Epithelial cell of esophagus (primary cell): ENCODE results near the gene NMRAL1.
A peak's percentile ranks its signal among the peaks of the same experiment; 100 is the strongest.

Experiments
- DNase-seq: peaks from one replicate; pipeline ENCODE4 v3.0.0; 2010; ENCODE audit warnings: low read depth
- H3K4me3 ChIP-seq: 2 replicates; pipeline ENCODE4 v1.5.1; 2011; ENCODE audit warnings: mild to moderate bottlenecking, low read length, control low read depth
- TF ChIP-seq, protein P1 (sequence below): IDR thresholded peaks from 2 replicates; pipeline ENCODE4 v1.5.1; 2011; ENCODE audit warnings: low read depth, mild to moderate bottlenecking, low read length, control low read depth, inconsistent platforms; ENCODE audit not compliant: insufficient read depth; ENCODE audit errors: missing control alignments

The NMRAL1 gene

DNA sequence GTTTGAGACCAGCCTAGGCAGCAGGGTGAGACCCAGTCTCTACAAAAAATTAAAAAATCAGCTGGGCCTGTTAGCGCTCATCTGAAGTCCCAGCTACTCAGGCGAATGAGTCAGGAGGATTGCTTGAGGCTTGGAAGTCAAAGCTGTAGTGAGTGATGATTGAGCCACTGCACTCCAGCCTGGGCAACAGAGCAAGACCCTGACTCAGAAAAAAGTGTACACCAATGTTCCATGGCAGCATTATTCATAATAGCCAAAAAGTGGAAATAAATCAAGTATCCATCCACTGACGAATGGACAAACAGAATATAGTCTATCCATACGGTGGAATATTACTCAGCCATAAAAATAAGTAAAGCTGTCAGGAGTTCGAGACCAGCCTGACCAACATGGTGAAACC lies 2.6 kb downstream of the NMRAL1 start:
- TF ChIP-seq, protein P1, sequence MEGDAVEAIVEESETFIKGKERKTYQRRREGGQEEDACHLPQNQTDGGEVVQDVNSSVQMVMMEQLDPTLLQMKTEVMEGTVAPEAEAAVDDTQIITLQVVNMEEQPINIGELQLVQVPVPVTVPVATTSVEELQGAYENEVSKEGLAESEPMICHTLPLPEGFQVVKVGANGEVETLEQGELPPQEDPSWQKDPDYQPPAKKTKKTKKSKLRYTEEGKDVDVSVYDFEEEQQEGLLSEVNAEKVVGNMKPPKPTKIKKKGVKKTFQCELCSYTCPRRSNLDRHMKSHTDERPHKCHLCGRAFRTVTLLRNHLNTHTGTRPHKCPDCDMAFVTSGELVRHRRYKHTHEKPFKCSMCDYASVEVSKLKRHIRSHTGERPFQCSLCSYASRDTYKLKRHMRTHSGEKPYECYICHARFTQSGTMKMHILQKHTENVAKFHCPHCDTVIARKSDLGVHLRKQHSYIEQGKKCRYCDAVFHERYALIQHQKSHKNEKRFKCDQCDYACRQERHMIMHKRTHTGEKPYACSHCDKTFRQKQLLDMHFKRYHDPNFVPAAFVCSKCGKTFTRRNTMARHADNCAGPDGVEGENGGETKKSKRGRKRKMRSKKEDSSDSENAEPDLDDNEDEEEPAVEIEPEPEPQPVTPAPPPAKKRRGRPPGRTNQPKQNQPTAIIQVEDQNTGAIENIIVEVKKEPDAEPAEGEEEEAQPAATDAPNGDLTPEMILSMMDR, result no peak
- no peak overlapping the region for H3K4me3 ChIP-seq
- peak; percentile 37 for DNase-seq

DNA sequence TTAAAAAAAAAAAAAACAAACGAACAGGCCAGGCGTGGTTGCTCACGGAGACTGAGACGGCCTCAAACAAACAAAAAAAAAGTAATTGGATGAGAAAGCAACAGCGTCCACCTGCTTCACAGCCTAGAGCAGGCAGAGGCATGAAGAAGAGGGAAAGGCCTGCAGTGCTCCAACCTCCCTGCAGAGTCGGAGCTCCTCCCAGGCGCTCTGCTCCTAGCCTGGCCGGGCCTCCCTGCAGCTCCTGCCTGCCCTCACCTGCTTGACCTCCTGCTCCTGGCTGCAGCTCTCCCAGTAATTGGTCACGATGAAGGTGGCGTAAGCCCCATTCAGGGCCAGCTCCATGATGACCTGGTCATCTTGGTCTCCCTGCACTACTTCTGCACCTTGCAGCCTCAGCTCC lies 5.5 kb downstream of the NMRAL1 start:
- H3K4me3 ChIP-seq, result no peak overlapping the region
- DNase-seq, result no peak
- TF ChIP-seq, protein P1, result no peak

DNA sequence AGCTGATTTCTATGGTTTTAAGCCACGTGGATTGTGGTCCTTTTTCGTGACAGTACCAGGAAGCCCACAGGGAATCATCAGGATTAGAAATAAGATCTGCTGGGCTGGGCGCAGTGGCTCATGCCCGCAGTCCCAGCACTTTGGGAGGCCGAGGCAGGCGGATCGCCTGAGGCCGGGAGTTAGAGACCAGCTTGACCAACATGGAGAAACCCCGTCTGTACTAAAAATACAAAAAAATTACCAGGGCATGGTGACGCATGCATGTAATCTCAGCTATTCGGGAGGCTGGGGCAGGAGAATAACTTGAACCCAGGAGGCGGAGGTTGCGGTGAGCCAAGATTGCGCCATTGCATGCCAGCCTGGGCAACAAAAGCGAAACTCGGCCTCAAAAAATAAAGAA lies 6.5 kb downstream of the NMRAL1 start:
- TF ChIP-seq, protein P1, result no peak
- no peak for DNase-seq
- H3K4me3 ChIP-seq, result no peak overlapping the region

DNA sequence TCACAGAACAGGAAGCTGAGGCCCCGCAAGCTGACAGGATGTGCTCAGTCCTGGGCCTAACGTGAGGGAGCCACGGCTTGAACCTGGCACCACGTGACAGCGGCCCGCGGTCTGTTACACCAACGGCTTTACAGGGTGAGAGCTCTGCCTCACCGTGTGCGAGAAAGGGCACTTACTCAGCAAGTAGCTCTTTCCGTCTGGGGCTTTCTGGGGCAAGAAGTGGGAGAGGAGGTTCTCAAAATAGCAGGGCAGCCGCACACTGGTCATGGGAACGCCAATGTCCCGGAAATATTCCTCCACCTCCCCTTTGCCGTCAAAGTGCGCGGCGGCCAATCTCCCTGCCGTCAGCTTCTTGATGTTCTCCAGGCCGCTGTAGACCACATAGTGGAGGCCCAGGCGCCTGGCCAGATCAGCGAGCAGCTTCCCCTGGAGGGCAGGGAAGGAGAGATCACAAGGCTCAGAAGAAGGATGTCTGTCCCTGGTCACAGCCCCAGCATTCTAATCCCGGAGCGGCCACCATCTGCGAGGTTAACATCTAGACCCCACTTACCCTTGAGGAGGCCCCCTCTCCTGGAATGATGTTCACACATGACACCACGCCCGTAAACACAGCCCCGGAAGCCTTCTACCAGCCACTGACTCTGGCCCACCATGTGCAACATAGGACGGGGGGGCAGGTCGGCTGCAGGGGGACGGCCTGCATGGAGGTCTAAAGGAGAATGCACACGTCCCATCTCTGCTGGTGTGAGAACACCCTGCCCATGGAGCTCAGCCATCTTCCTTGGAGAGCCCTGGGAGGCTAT lies 8.2 kb downstream of the NMRAL1 start:
- no peak overlapping the region for H3K4me3 ChIP-seq
- TF ChIP-seq, protein P1, result no peak
- no peak for DNase-seq

DNA sequence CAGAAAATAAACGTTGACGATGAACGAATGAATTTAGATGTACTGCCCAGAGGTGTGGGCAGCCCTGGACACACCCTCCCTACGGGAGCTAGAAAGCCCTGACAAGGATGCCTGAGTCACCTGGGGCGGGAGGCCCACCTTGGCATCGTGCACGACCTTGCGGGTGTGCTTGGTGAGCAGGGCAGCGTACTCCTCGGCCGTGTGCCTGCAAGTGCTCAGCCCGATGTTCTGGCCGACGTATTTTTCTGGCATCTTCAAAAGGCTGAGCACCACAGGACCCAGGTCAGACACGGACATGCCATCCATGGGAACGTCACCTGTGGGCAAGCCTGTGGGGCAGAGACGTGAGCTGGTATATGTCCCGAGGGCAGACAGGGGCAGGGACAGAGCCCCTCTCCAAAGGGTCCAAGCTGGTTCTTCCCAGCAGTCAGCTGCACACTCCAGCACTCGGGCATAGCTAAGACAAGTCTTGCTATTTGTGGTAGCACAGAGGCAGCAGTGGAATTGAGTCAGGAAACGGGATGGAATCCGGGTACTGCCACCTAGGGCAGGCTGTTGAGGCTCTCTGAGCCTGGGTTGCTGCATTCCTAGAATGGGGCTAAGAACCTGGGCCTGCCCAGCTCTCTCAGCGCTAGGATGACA lies 10.8 kb downstream of the NMRAL1 start:
- peak; percentile 47 for DNase-seq

DNA sequence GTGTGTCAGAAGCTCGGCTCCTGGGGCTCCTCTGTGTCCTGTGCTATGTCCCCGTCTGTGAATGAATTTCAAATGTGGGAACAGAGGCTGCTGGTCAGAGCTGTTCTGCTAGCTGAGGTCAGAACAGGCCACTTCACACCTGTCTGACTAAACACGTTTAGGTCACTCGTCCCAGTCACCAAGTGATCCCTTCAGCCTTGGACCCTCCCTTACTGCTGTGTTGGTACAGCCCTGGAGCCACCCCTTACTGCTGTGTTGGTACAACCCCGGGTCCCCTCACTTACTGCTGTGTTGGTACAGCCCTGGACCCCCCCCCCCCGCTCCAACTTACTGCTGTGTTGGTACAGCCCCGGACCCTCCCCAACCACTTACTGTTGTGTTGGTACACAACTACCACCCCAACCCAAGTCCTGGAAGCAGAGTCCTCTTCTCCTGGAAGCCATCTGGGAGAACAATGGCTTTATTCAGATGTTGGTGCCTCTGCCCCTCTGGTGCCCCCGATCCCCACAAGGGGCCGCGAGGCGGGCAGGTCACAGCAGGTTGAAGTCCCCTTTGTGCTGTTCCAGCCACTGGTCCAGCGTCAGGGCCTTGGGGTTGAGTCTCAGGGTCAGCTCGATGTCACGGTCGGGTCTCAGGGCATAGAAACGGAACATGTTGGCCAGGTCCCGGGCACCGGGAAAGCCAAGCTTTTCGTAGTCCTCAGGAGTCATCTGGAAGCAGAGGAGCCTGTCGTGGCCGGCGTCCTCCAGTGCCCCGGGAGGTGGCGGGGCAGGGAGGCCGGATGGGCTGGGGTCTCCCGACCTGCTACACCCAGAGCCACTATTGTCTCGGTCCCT lies 13.0 kb downstream of the NMRAL1 start:
- H3K4me3 ChIP-seq, result no peak overlapping the region
- DNase-seq, result no peak
- TF ChIP-seq, protein P1, result no peak

More for the DNA sequence above, 10.8 kb downstream of the NMRAL1 start:
- H3K4me3 ChIP-seq, result no peak overlapping the region
- TF ChIP-seq, protein P1, result no peak
